ENCODE results near the gene NEO1.

NEO1 gene

GRCh38 chr15:73081321-73081958, 29.2 kb downstream of the NEO1 start:
- Histone ChIP-seq H3K4me1 (ENCODE audit: low read depth, poor library complexity, severe bottlenecking) (peaks cover 15% of the 10 kb centered on the region), H2AFZ (ENCODE audit: low read depth) (no peak overlapping the region), H3K4me3 (IDR thresholded peaks at IDR 0.05; ENCODE audit: insufficient read depth, low read depth, low read length) (no peak overlapping the region), H3K36me3 (ENCODE audit: insufficient read depth) (no peaks in the 10 kb centered on the region), H3K27ac (no peak overlapping the region), H4K20me1 (ENCODE audit: insufficient read depth) (no peaks in the 10 kb centered on the region), H3K9ac (no peak overlapping the region), H3K79me2 (ENCODE audit: insufficient read depth, low read depth) (no peaks in the 10 kb centered on the region), H3K4me2 (no peak overlapping the region), H3K27me3 (ENCODE audit: insufficient read depth, low read depth) (no peaks in the 10 kb centered on the region)
- peak; percentile 76 for TF ChIP-seq CTCF (conservative IDR thresholded peaks at IDR 0.05; ENCODE audit: low read depth, low read length)

GRCh38 chr15:73082812-73083211, 30.5 kb downstream of the NEO1 start:
- no peak overlapping the region for H3K4me3 ChIP-seq (IDR thresholded peaks at IDR 0.05; ENCODE audit: insufficient read depth, low read depth, low read length)
- no peaks in the 10 kb centered on the region for H4K20me1 ChIP-seq (ENCODE audit: insufficient read depth)
- H2AFZ ChIP-seq (ENCODE audit: low read depth) = no peak overlapping the region
- no peak overlapping the region for H3K27ac ChIP-seq
- no peak overlapping the region for H3K9ac ChIP-seq
- H3K4me2 ChIP-seq = no peak overlapping the region; the same call in 1 of the 2 replicates
- no peaks in the 10 kb centered on the region for H3K27me3 ChIP-seq (ENCODE audit: insufficient read depth, low read depth)
- no peaks in the 10 kb centered on the region for H3K79me2 ChIP-seq (ENCODE audit: insufficient read depth, low read depth)
- no peaks in the 10 kb centered on the region for H3K36me3 ChIP-seq (ENCODE audit: insufficient read depth)
- no peak for TF ChIP-seq CTCF (conservative IDR thresholded peaks at IDR 0.05; ENCODE audit: low read depth, low read length)
- peaks cover 15% of the 10 kb centered on the region for H3K4me1 ChIP-seq (ENCODE audit: low read depth, poor library complexity, severe bottlenecking)

- Histone ChIP-seq H2AFZ (ENCODE audit: low read depth) (no peak overlapping the region), H3K36me3 (ENCODE audit: insufficient read depth) (no peaks in the 10 kb centered on the region), H3K27me3 (ENCODE audit: insufficient read depth, low read depth) (no peaks in the 10 kb centered on the region), H3K27ac (no peak overlapping the region), H3K9ac (no peak overlapping the region), H4K20me1 (ENCODE audit: insufficient read depth) (no peaks in the 10 kb centered on the region), H3K4me2 (no peak overlapping the region), H3K4me3 (IDR thresholded peaks at IDR 0.05; ENCODE audit: insufficient read depth, low read depth, low read length) (no peak overlapping the region), H3K4me1 (ENCODE audit: low read depth, poor library complexity, severe bottlenecking) (peaks cover 15% of the 10 kb centered on the region), H3K79me2 (ENCODE audit: insufficient read depth, low read depth) (no peaks in the 10 kb centered on the region)
- no peak for TF ChIP-seq CTCF (conservative IDR thresholded peaks at IDR 0.05; ENCODE audit: low read depth, low read length)
These were observed 34.8 kb downstream of the NEO1 start for GRCh38 chr15:73087098-73087497.

GRCh38 chr15:73105064-73105463, 52.8 kb downstream of the NEO1 start:
- Histone ChIP-seq H2AFZ (ENCODE audit: low read depth) (no peak overlapping the region), H3K4me1 (ENCODE audit: low read depth, poor library complexity, severe bottlenecking) (no peaks in the 10 kb centered on the region), H3K4me2 (no peak overlapping the region), H3K79me2 (ENCODE audit: insufficient read depth, low read depth) (no peaks in the 10 kb centered on the region), H3K4me3 (IDR thresholded peaks at IDR 0.05; ENCODE audit: insufficient read depth, low read depth, low read length) (no peak overlapping the region), H4K20me1 (ENCODE audit: insufficient read depth) (no peaks in the 10 kb centered on the region), H3K9ac (no peak overlapping the region), H3K27ac (no peak overlapping the region), H3K36me3 (ENCODE audit: insufficient read depth) (no peaks in the 10 kb centered on the region), H3K27me3 (ENCODE audit: insufficient read depth, low read depth) (no peaks in the 10 kb centered on the region)
- TF ChIP-seq CTCF (conservative IDR thresholded peaks at IDR 0.05; ENCODE audit: low read depth, low read length) = no peak
